CD4-positive, alpha-beta T cell treated with Interleukin-6 at 100 ng/mL for 8 hours (primary cell): Measurements from ENCODE around the gene MKNK1.
"Not testable (repeated sequence)": the region's sequence is repeated elsewhere in the genome, so short reads cannot be mapped to it uniquely, and the experiment has no call there.

Source experiments
- DNase-seq: peaks from one replicate; pipeline ENCODE4 v3.0.0-alpha.2; 2020; ENCODE audit warnings: mixed read lengths, low spot score

MKNK1 gene

DNA sequence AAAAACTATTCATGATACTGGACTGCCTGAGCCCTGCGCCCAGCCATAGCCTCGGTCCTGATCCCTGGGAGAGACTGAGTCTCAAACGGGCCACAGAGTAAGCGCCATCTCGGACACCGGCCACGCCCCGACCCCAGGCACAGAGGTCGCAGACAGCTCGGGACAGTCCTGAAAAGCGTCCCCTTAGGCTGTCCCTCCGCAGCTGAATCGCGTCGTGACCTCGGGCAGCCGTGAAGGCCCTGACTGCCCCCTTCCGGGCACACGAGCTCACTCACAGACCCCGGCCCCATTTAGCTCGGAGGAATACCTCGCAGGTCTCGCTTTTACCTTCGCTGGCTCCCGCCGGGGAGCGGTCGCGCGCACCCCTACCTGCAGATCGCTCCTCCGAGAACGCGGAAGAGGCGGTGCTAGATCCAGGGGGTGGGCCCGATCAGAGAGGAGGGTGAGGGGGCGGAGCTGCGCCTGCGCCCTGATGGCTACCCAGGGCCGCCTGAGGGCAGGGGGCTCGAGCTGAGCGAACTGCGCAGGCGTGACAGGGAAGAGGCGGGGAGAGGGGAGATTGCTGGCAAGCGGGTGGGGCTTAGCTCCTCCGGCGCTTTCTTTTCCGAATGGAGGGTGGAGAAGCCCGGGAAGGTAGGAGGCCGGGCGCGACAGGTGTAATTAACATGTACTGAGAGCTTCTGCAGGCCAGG is at the start of gene MKNK1:
Gene MKNK1, minus strand, starts transcription at position 411 of the 692 bp plus-strand sequence. CDS start 20,941 bp downstream, outside the sequence.
- DNase-seq: peak; percentile 99

DNA sequence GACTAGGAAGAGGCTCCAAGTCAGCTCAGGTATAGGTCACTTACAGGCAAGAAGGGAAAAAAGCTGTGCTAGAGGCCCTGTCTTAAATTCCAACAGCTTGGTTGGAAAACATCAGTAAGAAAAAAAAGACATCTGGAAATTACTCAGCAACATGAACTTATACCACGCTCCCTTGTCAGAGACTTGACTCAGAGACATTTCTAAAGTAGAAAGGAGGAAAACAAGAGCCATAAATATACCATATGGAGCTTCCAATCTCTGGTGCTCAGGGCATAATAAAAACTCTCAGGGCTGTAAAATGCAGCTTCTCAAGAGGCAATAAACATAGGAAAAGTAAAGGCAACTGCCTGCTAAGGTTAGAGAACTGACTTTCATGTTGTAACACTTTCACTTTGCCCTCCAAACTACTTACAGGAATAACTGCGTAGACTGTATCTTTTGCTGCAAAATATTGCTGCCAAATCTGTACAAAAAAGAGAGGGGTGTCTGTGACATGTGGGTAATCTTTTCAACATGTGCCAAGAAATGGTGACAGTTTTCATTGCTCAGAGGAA is 49.4 kb upstream of the MKNK1 start:
- no peak for DNase-seq

DNA sequence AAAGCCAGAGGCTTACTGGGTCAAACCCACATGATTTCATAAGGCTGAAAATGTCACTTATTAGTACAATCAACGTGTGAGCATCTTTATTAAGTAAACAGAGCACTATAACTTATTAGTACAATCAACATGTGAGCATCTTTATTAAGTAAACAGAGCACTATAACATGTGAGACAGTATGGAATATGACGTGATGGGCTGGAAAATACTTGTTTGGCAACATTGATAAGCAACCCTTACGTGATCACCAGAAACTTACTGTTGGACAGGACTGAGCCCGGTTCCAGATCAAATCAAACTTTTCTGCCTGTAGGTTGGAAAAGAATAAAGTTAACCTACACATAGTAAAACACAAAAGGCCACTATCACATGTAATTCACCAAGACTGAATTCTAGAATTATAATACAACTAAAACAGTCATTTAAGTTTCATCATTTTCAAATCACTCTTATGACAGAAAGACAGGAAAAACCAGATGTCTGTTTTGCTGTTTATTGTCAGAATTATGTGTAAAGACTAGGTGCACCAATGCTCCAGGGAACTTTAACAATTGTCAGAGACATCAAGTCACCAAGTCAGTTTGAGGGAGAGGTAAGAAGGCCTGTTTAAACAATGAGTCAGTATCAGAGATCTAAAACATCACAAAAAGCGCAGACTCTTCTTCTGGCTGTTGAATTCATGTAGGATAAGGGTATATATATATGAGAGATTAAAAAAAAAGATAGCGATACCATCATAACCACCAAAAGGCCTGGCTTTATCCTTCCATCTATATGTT is 48.4 kb upstream of the MKNK1 start:
- DNase-seq: no peak

DNA sequence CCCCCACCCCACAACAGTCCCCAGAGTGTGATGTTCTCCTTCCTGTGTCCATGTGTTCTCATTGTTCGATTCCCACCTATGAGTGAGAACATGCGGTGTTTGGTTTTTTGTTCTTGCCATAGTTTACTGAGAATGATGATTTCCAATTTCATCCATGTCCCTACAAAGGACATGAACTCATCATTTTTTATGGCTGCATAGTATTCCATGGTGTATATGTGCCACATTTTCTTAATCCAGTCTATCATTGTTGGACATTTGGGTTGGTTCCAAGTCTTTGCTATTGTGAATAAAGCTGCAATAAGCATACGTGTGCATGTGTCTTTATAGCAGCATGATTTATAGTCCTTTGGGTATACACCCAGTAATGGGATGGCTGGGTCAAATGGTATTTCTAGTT is 47.1 kb upstream of the MKNK1 start:
- not testable (repeated sequence) for DNase-seq

DNA sequence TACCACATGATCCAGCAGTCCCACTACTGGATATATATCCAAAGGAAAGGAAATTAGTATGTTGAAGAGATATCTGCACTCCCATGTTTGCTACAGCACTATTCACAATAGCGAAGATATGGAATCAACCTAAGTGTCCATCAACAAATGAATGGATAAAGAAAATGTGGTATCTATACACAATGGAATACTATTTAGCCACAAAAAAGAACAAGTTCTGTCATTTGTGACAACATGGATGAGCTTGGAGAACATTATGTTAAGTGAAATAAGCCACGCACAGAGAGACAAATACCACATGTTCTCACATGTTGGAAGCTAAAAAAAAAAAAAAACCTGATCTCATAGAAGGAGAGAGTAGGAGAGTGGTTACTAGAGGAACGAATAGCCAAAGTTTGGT is 46.4 kb upstream of the MKNK1 start:
- no peak for DNase-seq

DNA sequence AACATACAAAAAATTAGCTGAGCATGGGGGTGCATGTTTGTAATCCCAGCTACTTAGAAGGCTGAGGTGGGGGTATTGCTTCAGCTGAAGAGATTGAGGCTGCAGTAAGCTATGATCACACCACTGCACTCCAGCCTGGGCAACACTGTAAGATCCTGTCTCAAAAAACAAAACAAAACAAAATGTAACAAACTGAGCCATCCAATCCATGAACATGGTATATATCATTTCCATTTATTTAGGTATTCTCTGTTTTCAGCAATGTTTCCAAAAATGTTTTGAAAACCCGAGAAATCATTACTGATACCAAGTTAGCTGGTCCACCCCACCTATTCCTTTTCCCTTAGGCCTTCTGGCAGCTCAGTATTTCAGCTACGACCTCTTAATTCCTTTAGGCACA is 45.7 kb upstream of the MKNK1 start:
- DNase-seq: no peak

DNA sequence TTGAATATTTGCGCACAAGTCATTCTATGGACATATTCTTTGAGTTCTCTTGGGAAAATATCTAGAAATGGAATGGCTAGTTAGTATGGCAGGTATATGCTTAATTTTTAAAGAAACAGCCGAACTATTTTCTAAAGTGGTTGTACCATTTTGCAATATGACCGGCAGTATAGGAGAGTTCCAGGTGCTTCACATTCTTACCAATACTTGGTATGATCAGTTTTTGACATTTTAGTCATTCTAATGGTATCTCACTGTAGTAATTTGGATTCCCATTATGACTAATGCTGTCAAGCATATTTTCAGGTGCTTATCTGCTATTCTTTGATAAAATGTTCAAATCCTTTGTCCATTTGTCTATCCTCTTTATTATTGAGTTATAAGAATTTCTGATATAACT is 43.5 kb upstream of the MKNK1 start:
- no peak for DNase-seq

DNA sequence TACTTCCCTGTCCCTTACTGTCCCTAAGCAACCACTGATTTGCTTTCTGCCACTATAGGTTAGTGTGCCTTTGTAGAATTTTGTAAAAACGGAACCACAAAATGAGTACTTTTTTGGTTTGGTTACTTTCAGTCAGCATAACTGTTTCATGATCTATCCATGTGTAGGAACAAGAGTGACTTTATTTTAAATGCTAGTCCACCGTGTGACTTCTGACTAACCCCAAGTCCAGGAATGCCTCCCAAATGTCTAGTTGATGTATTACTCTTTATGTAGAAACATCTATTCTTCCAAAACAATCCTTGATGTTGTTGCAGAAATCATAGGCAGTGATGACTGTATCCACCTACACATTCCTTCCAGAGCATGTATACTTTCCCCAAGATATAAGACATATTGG is 42.8 kb upstream of the MKNK1 start:
- DNase-seq: no peak

DNA sequence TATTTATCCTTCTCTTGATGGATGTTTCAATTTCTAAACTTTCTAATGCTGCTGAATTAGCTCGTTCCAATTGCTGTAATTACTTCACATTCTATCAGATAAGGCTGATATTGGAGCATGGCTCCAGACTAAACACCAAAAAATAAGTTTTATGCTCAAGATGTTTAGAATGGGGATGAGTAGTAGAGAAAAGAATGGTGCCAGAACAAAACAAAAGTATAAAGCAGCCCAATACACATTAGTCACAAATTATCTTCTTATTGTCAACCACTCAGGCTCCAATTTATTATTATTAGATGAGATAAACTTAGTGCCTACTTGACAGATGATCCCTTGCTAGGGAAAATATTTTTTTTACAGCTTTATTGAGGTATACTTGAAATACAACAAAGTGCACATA is 42.3 kb upstream of the MKNK1 start:
- DNase-seq: no peak

DNA sequence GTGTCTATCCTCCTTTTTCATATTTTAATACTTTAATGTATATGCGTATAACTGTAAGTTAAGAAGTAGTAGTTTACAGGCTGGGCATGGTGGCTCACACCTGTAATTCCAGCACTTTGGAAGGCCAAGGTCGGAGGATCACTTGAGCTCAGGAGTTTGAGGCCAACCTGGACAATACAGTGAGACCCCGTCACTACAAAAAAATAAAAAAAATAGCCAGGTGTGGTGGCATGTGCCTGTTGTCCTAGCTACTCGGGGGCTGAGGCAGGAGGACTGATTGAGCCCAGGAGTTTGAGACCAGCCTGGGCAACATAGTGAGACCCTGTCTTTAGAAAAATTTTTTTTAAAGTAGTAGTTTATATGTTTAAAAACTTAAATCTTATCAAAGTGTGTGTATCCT is 41.7 kb upstream of the MKNK1 start:
- DNase-seq: no peak

DNA sequence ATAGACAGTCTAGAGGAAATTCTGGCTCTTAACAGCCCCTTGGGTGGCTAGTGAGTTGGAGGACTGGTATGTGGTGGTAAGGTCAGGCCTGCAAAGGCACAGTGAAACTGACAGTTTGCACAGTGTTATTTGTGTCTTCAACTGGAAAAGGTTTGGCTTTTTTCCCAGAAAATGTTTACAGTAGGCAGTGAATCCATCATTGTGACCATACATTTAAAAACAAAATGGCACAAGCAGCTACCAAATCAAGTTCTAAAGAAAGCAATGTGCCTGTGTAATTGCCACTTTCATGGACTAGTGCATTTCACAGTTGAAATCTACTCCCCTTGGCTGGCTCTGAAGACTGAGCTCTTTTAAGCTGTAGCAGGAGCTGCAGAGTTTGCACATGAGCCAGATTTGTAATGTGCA is 39.3 kb upstream of the MKNK1 start:
- no peak for DNase-seq

DNA sequence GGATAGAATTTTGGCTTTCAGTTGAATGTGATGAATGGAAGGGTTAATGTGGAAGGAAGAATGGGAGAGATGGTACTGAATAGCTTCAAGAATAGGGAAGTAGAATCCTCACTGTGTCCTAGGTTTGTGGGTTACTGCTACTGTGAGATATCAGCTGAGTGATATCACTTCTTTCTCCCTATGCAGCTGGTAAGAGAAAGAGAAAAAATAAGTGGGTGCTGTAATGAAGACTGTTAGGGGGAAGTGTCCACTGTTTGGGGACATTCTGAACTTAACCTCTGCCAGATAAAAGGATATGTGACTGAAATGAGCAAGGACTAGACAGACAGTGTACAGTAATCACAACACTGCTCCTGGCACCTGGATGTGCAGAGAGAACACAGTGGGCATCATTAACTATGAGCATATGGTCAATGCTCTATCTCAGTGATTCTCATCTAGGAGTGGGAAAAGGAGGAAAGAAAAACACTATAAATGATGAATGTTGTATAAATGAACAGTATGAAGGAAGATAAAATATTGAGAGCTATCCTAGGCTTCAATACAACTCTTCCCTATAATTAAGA is 38.1 kb upstream of the MKNK1 start:
- no peak for DNase-seq

DNA sequence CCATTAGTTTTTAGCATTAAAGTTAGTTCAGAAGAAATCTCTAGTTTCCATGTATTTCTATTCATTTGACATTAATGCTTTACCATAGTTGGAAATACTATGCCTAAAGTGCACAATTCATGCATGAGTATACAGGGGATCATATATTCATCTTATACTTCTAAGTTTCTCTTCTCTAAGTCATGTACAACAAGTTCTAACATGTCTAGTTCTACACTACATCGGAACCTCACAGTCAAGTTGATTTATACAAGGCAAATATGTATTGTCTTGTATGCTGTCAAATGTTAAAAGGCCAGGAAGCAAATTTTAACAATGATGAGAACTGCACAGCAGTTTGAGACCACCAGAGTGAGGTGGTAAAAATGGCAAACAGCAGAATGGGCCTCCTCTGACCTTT is 35.5 kb upstream of the MKNK1 start:
- no peak for DNase-seq

DNA sequence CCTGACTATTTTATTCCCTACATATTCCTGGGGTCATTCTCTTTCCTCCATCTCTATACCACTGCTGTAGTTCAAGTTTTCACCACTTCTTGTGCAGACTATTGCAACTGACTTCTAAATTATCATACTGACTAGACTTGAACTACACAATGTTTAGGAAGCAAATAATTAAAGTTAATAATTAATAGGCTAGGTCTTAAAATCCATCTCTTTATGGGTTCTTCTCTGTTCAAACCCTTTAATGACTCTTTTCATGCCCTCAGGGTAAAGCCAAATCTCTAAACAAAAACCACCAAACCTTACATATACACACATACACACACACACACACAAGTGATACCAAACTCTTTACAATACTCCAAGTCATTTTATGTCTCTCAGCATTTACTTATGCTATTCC is 34.9 kb upstream of the MKNK1 start:
- DNase-seq: no peak

DNA sequence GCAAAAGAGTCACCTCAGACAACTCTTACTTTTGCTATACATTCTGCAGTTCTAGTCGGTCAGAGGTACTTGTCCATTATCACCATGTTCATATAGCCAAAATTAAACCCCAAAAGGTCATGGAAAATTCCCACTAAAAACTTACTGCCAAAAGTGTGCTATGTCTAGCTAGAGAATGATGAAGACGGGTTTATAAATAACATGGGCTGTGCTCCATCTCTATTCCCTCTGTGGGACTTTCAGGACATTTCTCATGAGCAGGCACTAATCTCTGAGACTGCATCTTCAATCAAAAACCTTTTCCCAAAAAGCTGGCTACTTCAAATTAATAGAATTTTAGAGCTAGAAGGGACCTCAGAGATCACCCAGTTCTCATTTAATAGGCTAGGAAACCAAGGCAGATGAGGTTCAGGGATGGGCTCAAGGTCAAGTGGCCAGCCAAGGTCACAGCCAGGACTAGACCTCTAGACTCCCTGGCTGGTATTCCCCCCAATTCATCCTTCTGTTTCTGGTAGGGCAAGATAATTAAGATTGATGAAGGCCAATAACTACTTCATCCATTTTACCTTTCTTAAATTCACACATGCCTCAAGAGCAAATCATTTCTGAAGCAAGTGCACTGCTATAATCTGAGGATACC is 33.5 kb upstream of the MKNK1 start:
- no peak for DNase-seq

DNA sequence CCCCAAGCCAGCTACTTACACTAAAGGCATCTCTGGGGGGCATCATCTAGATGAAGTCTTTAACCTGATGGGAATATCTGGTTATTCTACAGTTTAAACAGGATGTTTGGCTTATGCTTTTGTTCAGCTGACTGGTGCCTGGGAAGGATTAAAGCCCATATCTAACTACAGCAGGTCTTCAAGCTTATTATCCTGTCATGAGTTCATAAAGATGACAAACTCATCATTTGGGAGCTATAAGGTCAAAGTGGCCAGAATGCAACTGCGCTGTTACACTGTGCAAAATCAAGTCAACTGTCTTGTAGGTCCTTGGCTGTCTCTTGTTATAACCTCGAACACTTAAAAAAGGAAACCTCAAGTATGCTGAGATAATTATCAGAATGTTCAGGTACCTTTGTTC is 31.1 kb upstream of the MKNK1 start:
- no peak for DNase-seq

DNA sequence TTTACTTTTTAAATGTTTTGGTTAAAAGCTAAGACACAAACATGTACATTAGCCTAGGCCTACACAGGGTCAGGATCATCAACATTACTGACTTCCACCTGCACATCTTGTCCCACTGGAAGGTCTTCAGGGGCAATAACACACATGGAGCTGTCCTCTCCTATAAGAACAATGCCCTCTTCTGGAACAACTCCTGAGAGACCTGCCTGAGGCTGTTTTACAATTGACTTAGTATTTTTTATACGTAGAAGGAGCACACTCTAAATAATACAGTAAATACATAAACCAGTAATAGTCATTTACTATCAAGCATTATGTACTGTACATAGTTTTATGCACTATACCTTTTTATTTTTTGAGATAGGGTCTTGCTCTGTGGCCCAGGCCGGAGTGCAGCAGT is 26.7 kb upstream of the MKNK1 start:
- DNase-seq: no peak

DNA sequence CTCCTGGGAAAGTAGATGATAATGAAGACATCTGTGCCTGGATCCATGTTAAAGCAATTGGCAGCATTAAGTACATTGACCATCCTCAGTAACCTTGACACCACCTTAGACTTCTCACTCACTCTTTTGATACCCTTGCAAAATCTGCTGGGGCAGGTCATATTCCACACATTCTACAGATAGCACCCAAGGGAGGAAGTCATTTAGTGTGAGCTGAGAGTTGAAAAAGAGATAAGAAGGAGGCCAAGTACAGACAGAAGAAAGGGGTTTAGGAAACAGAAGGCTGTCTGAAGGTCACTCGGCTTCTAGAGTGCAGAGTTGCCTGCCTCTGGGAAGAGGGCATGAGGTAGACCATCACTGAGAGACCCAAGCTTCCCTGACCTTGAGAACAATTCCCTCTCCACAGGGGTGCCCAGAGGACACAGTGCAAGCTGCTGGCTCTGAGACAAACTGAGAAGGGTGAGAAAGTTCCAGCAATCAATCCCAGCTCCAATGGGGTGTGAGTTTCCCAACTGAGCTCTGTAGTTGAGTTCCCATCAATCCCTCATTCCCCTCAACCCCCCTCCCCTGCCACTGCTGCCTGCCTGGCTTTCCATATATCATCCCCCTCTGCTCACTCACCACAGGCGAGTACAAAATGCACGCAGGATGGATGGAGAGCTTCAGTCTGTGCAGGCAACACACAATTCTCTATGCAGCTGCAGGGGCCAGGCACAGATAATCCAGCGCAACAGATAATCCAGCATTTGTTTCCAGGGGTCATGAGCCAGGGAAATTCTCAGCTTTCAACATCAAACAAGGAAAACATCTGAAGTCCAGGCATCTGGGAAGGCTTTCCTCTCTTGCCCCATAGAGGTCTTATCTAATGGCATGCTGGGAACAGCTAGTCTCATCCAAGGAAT is 19.9 kb upstream of the MKNK1 start:
- no peak for DNase-seq

DNA sequence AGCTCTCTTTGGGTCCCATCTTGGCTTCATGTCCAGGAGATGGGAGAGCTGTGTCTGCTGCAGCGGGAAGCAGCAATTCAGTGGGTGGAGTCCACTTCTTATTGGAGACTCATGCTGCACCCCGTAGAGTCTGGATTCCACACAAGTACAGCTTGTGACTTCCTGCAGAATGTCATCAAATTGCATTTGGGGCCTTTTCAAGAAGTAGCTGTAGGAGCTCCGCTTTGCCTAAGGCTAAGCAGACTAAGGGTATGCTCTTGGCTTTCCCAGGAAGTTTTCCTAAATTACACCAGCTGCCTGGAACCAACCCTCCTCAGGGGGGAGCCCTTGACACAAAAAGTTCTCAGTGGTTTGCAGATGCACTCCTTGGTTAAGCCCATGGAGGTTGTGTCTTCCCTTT is 18.3 kb upstream of the MKNK1 start:
- no peak for DNase-seq

DNA sequence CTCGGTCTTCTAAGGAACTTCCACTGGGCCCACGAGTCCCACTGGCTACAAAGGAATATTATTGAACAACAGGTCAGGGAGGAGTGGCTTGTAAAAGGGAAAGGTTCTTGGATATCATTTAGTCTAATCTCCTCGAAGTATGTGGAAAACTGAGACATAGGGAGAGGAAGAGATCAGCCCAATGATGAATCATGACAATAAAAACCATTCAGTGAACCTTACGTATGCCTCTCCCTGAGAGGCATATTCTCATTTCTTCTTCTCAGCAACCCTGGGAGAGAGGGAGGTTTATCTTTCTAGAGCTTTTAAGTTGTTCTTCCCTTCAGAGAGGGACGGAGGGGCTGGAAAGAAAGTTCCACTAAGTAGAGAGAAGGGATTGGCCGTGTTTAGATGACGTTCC is 17.9 kb upstream of the MKNK1 start:
- DNase-seq: no peak

DNA sequence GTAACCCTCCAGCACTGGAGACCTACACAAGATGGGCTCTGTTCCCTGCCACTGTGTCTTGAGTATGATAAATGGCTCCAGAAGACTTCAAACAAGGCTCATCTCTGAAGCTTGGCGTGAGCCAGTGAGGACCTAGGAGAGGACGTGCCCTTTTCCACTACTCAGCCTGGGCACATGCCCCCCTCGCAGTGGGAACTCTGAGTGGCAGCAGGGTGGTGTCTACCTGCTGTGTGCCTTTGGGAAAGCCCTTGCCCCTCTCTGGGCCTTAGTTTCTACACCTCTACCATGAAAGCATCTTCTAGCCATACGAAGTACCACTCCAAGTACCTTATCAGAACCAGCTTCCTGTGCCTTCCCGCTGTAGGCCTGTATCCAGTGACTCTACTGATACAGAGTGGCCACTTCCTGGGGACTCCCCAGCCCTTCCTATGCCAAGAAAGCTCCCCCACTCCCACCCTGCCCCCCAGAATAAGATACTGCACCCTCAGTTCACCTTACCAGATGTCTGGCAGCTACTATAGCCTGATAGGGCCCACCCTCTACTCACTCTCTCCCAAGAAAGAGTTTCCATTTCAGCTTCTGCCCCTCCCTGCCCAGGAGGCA is 15.7 kb upstream of the MKNK1 start:
- DNase-seq: no peak
